ENCODE data around the gene COBL. TPM values are rescaled to one million over a fixed set of nuclear protein-coding genes. Genes with fewer than 3 reads are reported as not detected.

Gene COBL
- total and polyA plus RNA-seq, 2 experiments from 2014 or later, result 0.07 to 0.69 TPM

GRCh38 chr7:51335057-51335456 is 18.4 kb upstream of the COBL start:
- Histone ChIP-seq H3K4me1 (ENCODE audit: low read depth) (no peaks in the 10 kb centered on the region), H3K27me3 (no peaks in the 10 kb centered on the region), H3K27ac (no peak overlapping the region), H3K4me3 (no peak overlapping the region), H3K9me3 (ENCODE audit: low read depth) (no peaks in the 10 kb centered on the region), H3K36me3 (no peaks in the 10 kb centered on the region)
- no peak for DNase-seq (ENCODE audit: low read depth in 1 of 2, low spot score in 1 of 2)
- no peak for TF ChIP-seq CTCF (IDR thresholded peaks at IDR 0.05; ENCODE audit: low read depth, low read length)

GRCh38 chr7:51329696-51330263 is 13.2 kb upstream of the COBL start:
- Histone ChIP-seq H3K4me3 (no peak overlapping the region), H3K27me3 (peaks cover 13% of the 10 kb centered on the region)
- no peak for DNase-seq (ENCODE audit: low read depth in 1 of 2, low spot score in 1 of 2)

GRCh38 chr7:51328351-51328801 is 11.8 kb upstream of the COBL start:
- Histone ChIP-seq H3K27me3 (peaks cover 13% of the 10 kb centered on the region), H3K27ac (no peak overlapping the region), H3K36me3 (no peaks in the 10 kb centered on the region), H3K4me1 (ENCODE audit: low read depth) (no peaks in the 10 kb centered on the region), H3K4me3 (no peak overlapping the region), H3K9me3 (ENCODE audit: low read depth) (no peaks in the 10 kb centered on the region)
- DNase-seq (ENCODE audit: low read depth in 1 of 2, low spot score in 1 of 2), result no peak
- TF ChIP-seq CTCF (IDR thresholded peaks at IDR 0.05; ENCODE audit: low read depth, low read length), result no peak

More at GRCh38 chr7:51329696-51330263, 13.2 kb upstream of the COBL start:
- no peaks in the 10 kb centered on the region for H3K9me3 ChIP-seq (ENCODE audit: low read depth)
- no peak for TF ChIP-seq CTCF (IDR thresholded peaks at IDR 0.05; ENCODE audit: low read depth, low read length)
- no peaks in the 10 kb centered on the region for H3K4me1 ChIP-seq (ENCODE audit: low read depth)
- H3K27ac ChIP-seq, result no peak overlapping the region
- H3K36me3 ChIP-seq, result no peaks in the 10 kb centered on the region

- TF ChIP-seq CTCF (IDR thresholded peaks at IDR 0.05; ENCODE audit: low read depth, low read length), result no peak
- Histone ChIP-seq H3K4me1 (ENCODE audit: low read depth) (no peaks in the 10 kb centered on the region), H3K9me3 (ENCODE audit: low read depth) (no peaks in the 10 kb centered on the region), H3K36me3 (no peaks in the 10 kb centered on the region), H3K27me3 (peaks cover 13% of the 10 kb centered on the region), H3K4me3 (no peak overlapping the region), H3K27ac (no peak overlapping the region)
- no peak for DNase-seq (ENCODE audit: low read depth in 1 of 2, low spot score in 1 of 2)
Measured at GRCh38 chr7:51327287-51327717, 10.7 kb upstream of the COBL start.

GRCh38 chr7:51326656-51327286 is 10.2 kb upstream of the COBL start:
- DNase-seq (ENCODE audit: low read depth in 1 of 2, low spot score in 1 of 2), result no peak
- H3K9me3 ChIP-seq (ENCODE audit: low read depth), result no peaks in the 10 kb centered on the region
- no peaks in the 10 kb centered on the region for H3K4me1 ChIP-seq (ENCODE audit: low read depth)
- no peak for TF ChIP-seq CTCF (IDR thresholded peaks at IDR 0.05; ENCODE audit: low read depth, low read length)
- H3K27me3 ChIP-seq, result peaks cover 18% of the 10 kb centered on the region
- no peak overlapping the region for H3K27ac ChIP-seq
- no peak overlapping the region for H3K4me3 ChIP-seq
- H3K36me3 ChIP-seq, result no peaks in the 10 kb centered on the region
